ENCODE data around the gene PRKN.

- no peak for TF ChIP-seq CTCF (IDR thresholded peaks at IDR 0.05; ENCODE audit: poor library complexity, severe bottlenecking)
- TF ChIP-seq EP300 (conservative IDR thresholded peaks at IDR 0.05; ENCODE audit: poor library complexity, severe bottlenecking) = no peak
- TF ChIP-seq EZH2 (IDR thresholded peaks at IDR 0.05; ENCODE audit: borderline replicate concordance, insufficient read depth, low read length, poor library complexity, severe bottlenecking) = no peak
- TF ChIP-seq, protein P1, sequence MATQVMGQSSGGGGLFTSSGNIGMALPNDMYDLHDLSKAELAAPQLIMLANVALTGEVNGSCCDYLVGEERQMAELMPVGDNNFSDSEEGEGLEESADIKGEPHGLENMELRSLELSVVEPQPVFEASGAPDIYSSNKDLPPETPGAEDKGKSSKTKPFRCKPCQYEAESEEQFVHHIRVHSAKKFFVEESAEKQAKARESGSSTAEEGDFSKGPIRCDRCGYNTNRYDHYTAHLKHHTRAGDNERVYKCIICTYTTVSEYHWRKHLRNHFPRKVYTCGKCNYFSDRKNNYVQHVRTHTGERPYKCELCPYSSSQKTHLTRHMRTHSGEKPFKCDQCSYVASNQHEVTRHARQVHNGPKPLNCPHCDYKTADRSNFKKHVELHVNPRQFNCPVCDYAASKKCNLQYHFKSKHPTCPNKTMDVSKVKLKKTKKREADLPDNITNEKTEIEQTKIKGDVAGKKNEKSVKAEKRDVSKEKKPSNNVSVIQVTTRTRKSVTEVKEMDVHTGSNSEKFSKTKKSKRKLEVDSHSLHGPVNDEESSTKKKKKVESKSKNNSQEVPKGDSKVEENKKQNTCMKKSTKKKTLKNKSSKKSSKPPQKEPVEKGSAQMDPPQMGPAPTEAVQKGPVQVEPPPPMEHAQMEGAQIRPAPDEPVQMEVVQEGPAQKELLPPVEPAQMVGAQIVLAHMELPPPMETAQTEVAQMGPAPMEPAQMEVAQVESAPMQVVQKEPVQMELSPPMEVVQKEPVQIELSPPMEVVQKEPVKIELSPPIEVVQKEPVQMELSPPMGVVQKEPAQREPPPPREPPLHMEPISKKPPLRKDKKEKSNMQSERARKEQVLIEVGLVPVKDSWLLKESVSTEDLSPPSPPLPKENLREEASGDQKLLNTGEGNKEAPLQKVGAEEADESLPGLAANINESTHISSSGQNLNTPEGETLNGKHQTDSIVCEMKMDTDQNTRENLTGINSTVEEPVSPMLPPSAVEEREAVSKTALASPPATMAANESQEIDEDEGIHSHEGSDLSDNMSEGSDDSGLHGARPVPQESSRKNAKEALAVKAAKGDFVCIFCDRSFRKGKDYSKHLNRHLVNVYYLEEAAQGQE (IDR thresholded peaks at IDR 0.05; ENCODE audit: borderline replicate concordance) = no peak
- TF ChIP-seq RAD21 (conservative IDR thresholded peaks at IDR 0.05) = no peak
- TF ChIP-seq MXI1 (conservative IDR thresholded peaks at IDR 0.05; ENCODE audit: poor library complexity, severe bottlenecking) = no peak
- no peak for TF ChIP-seq SMC3 (conservative IDR thresholded peaks at IDR 0.05; ENCODE audit: poor library complexity)
Measured at GRCh38 chr6:162626869-162627268, 100.7 kb downstream of the PRKN start.

Data from neural cell (in vitro differentiated cells).